A375 (cell line): Measurements from ENCODE around the gene KCNJ15. TPM values are rescaled to one million over a fixed set of nuclear protein-coding genes. Genes with fewer than 3 reads are reported as not detected.

Experiments used
- total RNA-seq: library from RNA; depleted of rRNA; stranded (reverse); fragments of >200 nt; shearing (Covaris generic); gene quantifications from 2 replicates; pipeline ENCODE4 v1.2.3, GENCODE V29; 2014; rRNA removed

KCNJ15 gene
- total RNA-seq = 0.08 and 0.19 TPM in 2 replicates

DNA sequence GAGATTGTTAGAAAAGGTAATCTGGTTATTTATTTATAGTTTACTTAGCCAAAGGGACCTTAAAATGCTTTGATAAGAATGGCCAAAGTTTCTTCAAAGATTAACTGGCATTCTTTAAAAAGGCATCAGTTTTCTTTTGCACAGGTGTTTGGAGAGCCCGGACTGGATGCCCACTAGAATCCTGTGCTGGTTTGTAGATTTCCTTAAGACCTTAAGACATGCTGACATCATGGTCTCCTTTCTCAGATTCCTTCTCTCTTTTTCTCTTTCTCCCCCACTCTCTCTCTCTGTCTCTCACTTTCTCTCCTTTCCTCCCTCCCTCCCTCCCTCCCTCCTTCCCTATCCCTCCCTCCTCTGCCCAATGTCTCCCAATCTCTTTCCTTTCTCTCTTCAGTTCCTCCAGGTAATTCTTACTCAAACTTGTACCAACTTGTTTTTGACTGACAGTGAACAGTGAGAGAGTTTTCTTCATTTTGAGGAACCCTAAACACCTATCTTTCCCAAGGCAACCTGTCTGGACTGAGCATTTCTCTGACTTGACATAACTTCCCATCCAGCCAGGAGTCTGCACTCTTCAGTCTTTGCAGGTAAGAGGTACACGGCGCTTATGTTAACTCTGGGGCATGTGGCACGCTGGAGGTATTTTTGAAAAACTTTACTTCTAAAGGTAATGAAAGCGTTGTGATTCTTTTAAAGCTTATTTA, at the start of gene KCNJ15:
Gene KCNJ15, plus strand, starts transcription at position 393 of the 704 bp plus-strand sequence. CDS start 42,271 bp downstream, outside the sequence.

Other genes starting within 250 kb of the KCNJ15 start
- not detected in 2 replicates for gene ERG, start 241.5 kb downstream of the KCNJ15 start, total RNA-seq